PC-9 (cell line): ENCODE measurements around the gene EMX2. TPM values are rescaled to one million over a fixed set of nuclear protein-coding genes. Genes with fewer than 3 reads are reported as not detected.

Source experiments
- BruUV-seq: library from RNA; stranded (reverse); fragments of 400-500 nt; replicated peaks from 2 replicates; lab custom pipeline; 2021; lab: Mats Ljungman, UMichigan
- CTCF ChIA-PET: fragments of 300-600 bp; sonication (Branson Sonifier 250); formaldehyde crosslinking; loops from one replicate; lab custom pipeline; 2022; ENCODE audit warnings: antibody characterized with exemption; lab: Charles Lee
- POLR2A ChIA-PET: fragments of 300-600 bp; sonication (Branson Sonifier 250); formaldehyde crosslinking; loops from one replicate; lab custom pipeline; 2022; ENCODE audit warnings: antibody characterized with exemption; ENCODE audit not compliant: unreplicated experiment; lab: Charles Lee
- DNase-seq, 2 experiments: peaks; one replicate each; pipeline versions ENCODE4 v3.0.0 to v3.0.0-alpha.2; 2015 to 2022; ENCODE audit warnings: mixed read lengths in 1 of 2
- H2AFZ ChIP-seq: fragments of 200-600 bp; sonication (generic); 2 replicates; pipeline ENCODE4 v1.8.1; 2017; ENCODE audit warnings: antibody characterized with exemption
- H3F3A ChIP-seq: fragments of 200-600 bp; sonication (generic); 2 replicates; pipeline ENCODE4 v1.8.1; 2017; ENCODE audit warnings: antibody characterized with exemption, mild to moderate bottlenecking, low read depth; ENCODE audit not compliant: insufficient read depth
- H3K27ac ChIP-seq: fragments of 200-600 bp; sonication (generic); 2 replicates; pipeline ENCODE4 v1.6.1; 2016; ENCODE audit warnings: mixed run types
- H3K27me3 ChIP-seq: fragments of 200-600 bp; sonication (generic); 2 replicates; pipeline ENCODE4 v1.6.1; 2016; ENCODE audit warnings: low read depth, mixed run types; ENCODE audit not compliant: insufficient read depth
- H3K36me3 ChIP-seq: fragments of 200-600 bp; sonication (generic); 2 replicates; pipeline ENCODE4 v1.6.1; 2016; ENCODE audit warnings: low read depth, mixed run types
- H3K4me1 ChIP-seq: fragments of 200-600 bp; sonication (generic); replicated peaks from 2 replicates; pipeline ENCODE4 v1.6.1; 2016; ENCODE audit warnings: mixed run types; ENCODE audit not compliant: insufficient read depth
- H3K4me2 ChIP-seq: fragments of 200-600 bp; sonication (generic); 2 replicates; pipeline ENCODE4 v1.6.1; 2017; ENCODE audit warnings: mixed run types
- H3K4me3 ChIP-seq: fragments of 200-600 bp; sonication (generic); 2 replicates; pipeline ENCODE4 v1.6.1; 2016; ENCODE audit warnings: mixed run types
- H3K79me2 ChIP-seq: fragments of 200-600 bp; sonication (generic); 2 replicates; pipeline ENCODE4 v1.6.1; 2017; ENCODE audit warnings: low read depth, mixed run types
- H3K9me2 ChIP-seq: fragments of 200-600 bp; sonication (generic); 2 replicates; pipeline ENCODE4 v1.8.1; 2017; ENCODE audit warnings: mild to moderate bottlenecking; ENCODE audit not compliant: insufficient read depth
- H3K9me3 ChIP-seq: fragments of 200-600 bp; sonication (generic); 2 replicates; pipeline ENCODE4 v1.8.1; 2016; ENCODE audit warnings: low read depth; ENCODE audit not compliant: insufficient read depth
- H4K20me1 ChIP-seq: fragments of 200-600 bp; sonication (generic); 2 replicates; pipeline ENCODE4 v1.8.1; 2017; ENCODE audit not compliant: insufficient read depth
- CTCF ChIP-seq: fragments of 200-600 bp; sonication (generic); conservative IDR thresholded peaks from 2 replicates; pipeline ENCODE4 v1.6.1; 2017; ENCODE audit warnings: mixed run types, antibody characterized with exemption, mild to moderate bottlenecking, moderate library complexity
- EZH2 ChIP-seq: fragments of 200-600 bp; sonication (generic); IDR thresholded peaks from 2 replicates; pipeline ENCODE4 v1.8.0; 2017; ENCODE audit warnings: antibody characterized with exemption, low read depth
- intact Hi-C: fragments of 100-400 bp; cut with micrococcal nuclease; formaldehyde crosslinking; loops from one replicate; pipeline ENCODE4 v1.10.0; 2022; ENCODE audit not compliant: unreplicated experiment
- total RNA-seq: library from RNA; stranded (reverse); gene quantifications from 2 replicates; pipeline ENCODE4 v1.2.3, GENCODE V29; 2021

The EMX2 gene
- total RNA-seq, 1 experiment from 2014 or later = not detected

- H3K4me1 ChIP-seq = no peaks in the 10 kb centered on the region
- DNase-seq = peak in 1 of 2 experiments; percentile 4
- H3K36me3 ChIP-seq = no peaks in the 10 kb centered on the region
- H3K4me2 ChIP-seq = no peak overlapping the region
- TF ChIP-seq CTCF = no peak
- no peak for TF ChIP-seq EZH2
- BruUV-seq = no TSS peak
- CTCF ChIA-PET = no interaction called here
- no peaks in the 10 kb centered on the region for H3K79me2 ChIP-seq
- H3F3A ChIP-seq = no peaks in the 10 kb centered on the region
- POLR2A ChIA-PET = no interaction called here
- H2AFZ ChIP-seq = no peak overlapping the region
- no peak overlapping the region for H3K4me3 ChIP-seq
- no peak overlapping the region for H3K27ac ChIP-seq
- H3K9me3 ChIP-seq = no peaks in the 10 kb centered on the region
- no peaks in the 10 kb centered on the region for H3K9me2 ChIP-seq
- intact Hi-C loops = loop anchor here (2.0 kb wide), 1 partner anchor 703 kb away; no protein-coding TSS in a partner anchor
- H3K27me3 ChIP-seq = peaks cover 10% of the 10 kb centered on the region; the same call in 1 of the 2 replicates
- no peaks in the 10 kb centered on the region for H4K20me1 ChIP-seq
Observed at GRCh38 chr10:117537436-117537903, 5.1 kb upstream of the EMX2 start.

GRCh38 chr10:117537904-117538524 lies 4.5 kb upstream of the EMX2 start:
- ChIA-PET CTCF (no interaction called here), POLR2A (no interaction called here)
- Histone ChIP-seq H3K27me3 (peaks cover 7% of the 10 kb centered on the region; the same call in 1 of the 2 replicates), H3K9me2 (no peaks in the 10 kb centered on the region), H4K20me1 (no peaks in the 10 kb centered on the region), H3K9me3 (no peaks in the 10 kb centered on the region), H3K4me1 (no peaks in the 10 kb centered on the region), H2AFZ (no peak overlapping the region), H3K4me2 (no peak overlapping the region), H3K36me3 (no peaks in the 10 kb centered on the region), H3K4me3 (no peak overlapping the region), H3F3A (no peaks in the 10 kb centered on the region), H3K27ac (no peak overlapping the region), H3K79me2 (no peaks in the 10 kb centered on the region)
- no peak for TF ChIP-seq EZH2
- no peak for TF ChIP-seq CTCF
- no peak for DNase-seq
- intact Hi-C loops = loop anchor here (2.0 kb wide), 1 partner anchor 703 kb away; no protein-coding TSS in a partner anchor
- BruUV-seq = no TSS peak

GRCh38 chr10:117539361-117539773 lies 3.2 kb upstream of the EMX2 start:
- POLR2A ChIA-PET = no interaction called here
- intact Hi-C loops = no loop called here
- H3K27me3 ChIP-seq = no peaks in the 10 kb centered on the region
- no peak overlapping the region for H3K4me2 ChIP-seq
- no peaks in the 10 kb centered on the region for H4K20me1 ChIP-seq
- H3K36me3 ChIP-seq = no peaks in the 10 kb centered on the region
- H3K9me2 ChIP-seq = no peaks in the 10 kb centered on the region
- H3K79me2 ChIP-seq = no peaks in the 10 kb centered on the region
- no peaks in the 10 kb centered on the region for H3K4me1 ChIP-seq
- H2AFZ ChIP-seq = no peak overlapping the region
- H3K9me3 ChIP-seq = no peaks in the 10 kb centered on the region
- H3K27ac ChIP-seq = no peak overlapping the region
- no peak for DNase-seq
- TF ChIP-seq EZH2 = no peak
- TF ChIP-seq CTCF = no peak
- H3K4me3 ChIP-seq = no peak overlapping the region
- BruUV-seq = no TSS peak
- CTCF ChIA-PET = interaction anchor here (0.6 kb wide), 1 partner anchor 1223 kb away, joined by 3 read pairs; no protein-coding TSS in a partner anchor
- H3F3A ChIP-seq = no peaks in the 10 kb centered on the region
